ENCODE data around the gene LOC101059915.

Gene LOC101059915

DNA sequence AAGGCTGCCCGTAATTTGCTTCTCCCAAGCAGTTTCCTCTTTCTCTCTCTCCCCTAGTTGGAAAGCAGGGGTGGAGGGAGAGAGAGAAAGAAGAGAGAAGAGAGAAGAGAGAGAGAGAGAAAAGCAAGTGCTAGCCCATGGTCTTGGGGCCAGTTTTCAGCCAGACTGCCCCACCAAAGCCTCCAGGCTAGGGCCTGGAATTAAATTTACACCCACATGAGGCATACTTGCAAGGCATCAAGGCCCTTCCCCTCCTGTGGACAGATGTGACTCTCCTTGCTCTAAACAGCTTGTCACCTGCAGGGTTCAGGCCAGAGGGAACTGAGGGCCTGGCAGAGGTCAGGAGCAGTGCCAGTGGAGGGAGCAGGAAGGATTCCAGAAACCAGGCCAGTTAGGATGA lies 47.4 kb upstream of the LOC101059915 start:
- no peaks in the 10 kb centered on the region for H3K27me3 Mint-ChIP-seq (ENCODE audit: low read depth)
- peaks cover 6% of the 10 kb centered on the region for H3K36me3 Mint-ChIP-seq (ENCODE audit: low read depth)
- H3K4me1 Mint-ChIP-seq (ENCODE audit: low read depth): peaks cover 7% of the 10 kb centered on the region
- H3K9me3 Mint-ChIP-seq (ENCODE audit: low read depth): no peaks in the 10 kb centered on the region
- TF ChIP-seq, protein P1, sequence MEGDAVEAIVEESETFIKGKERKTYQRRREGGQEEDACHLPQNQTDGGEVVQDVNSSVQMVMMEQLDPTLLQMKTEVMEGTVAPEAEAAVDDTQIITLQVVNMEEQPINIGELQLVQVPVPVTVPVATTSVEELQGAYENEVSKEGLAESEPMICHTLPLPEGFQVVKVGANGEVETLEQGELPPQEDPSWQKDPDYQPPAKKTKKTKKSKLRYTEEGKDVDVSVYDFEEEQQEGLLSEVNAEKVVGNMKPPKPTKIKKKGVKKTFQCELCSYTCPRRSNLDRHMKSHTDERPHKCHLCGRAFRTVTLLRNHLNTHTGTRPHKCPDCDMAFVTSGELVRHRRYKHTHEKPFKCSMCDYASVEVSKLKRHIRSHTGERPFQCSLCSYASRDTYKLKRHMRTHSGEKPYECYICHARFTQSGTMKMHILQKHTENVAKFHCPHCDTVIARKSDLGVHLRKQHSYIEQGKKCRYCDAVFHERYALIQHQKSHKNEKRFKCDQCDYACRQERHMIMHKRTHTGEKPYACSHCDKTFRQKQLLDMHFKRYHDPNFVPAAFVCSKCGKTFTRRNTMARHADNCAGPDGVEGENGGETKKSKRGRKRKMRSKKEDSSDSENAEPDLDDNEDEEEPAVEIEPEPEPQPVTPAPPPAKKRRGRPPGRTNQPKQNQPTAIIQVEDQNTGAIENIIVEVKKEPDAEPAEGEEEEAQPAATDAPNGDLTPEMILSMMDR (IDR thresholded peaks at IDR 0.05): no peak
- H3K4me3 Mint-ChIP-seq (ENCODE audit: unreplicated experiment): no peak overlapping the region
- no peak for DNase-seq (ENCODE audit: low spot score)
- H3K27ac Mint-ChIP-seq (ENCODE audit: unreplicated experiment): no peak overlapping the region

DNA sequence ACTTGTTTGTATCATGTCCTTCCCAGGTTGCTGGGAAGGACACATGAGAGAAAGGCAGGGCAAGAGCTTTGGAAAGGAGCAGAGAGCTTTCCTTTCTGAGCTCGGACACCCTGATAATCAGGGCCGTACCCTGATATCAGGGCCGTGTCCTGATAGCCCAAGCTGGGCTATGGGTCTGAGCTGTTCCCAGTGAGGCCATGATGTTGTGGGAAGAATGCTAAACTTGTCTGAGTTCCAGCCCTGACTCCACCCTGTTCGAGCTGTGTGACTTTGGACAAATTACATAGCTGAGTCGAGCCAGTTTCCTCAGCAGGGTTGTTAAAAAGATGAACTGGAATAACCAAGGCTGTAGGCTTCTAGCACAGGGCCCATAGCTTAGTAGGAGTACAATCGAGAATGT lies 45.7 kb upstream of the LOC101059915 start:
- TF ChIP-seq, protein P1 (IDR thresholded peaks at IDR 0.05): no peak
- H3K27ac Mint-ChIP-seq (ENCODE audit: unreplicated experiment): peak overlapping the region; percentile 74

GRCh38 chrX:71622032-71622575 lies 45.2 kb upstream of the LOC101059915 start:
- Mint-ChIP-seq H3K9me3 (ENCODE audit: low read depth) (no peaks in the 10 kb centered on the region), H3K27me3 (ENCODE audit: low read depth) (no peaks in the 10 kb centered on the region)
- TF ChIP-seq, protein P1 (IDR thresholded peaks at IDR 0.05): no peak

More for the DNA sequence above, 45.7 kb upstream of the LOC101059915 start:
- DNase-seq (ENCODE audit: low spot score): no peak
- Mint-ChIP-seq H3K9me3 (ENCODE audit: low read depth) (no peaks in the 10 kb centered on the region), H3K36me3 (ENCODE audit: low read depth) (peaks cover 2% of the 10 kb centered on the region), H3K27me3 (ENCODE audit: low read depth) (no peaks in the 10 kb centered on the region), H3K4me3 (ENCODE audit: unreplicated experiment) (no peak overlapping the region), H3K4me1 (ENCODE audit: low read depth) (peaks cover 7% of the 10 kb centered on the region)

GRCh38 chrX:71622576-71623450 lies 44.5 kb upstream of the LOC101059915 start:
- TF ChIP-seq, protein P1 (IDR thresholded peaks at IDR 0.05): peak; percentile 44
- Mint-ChIP-seq H3K36me3 (ENCODE audit: low read depth) (no peaks in the 10 kb centered on the region), H3K4me1 (ENCODE audit: low read depth) (peaks cover 7% of the 10 kb centered on the region), H3K4me3 (ENCODE audit: unreplicated experiment) (no peak overlapping the region), H3K27ac (ENCODE audit: unreplicated experiment) (peak overlapping the region; percentile 74), H3K9me3 (ENCODE audit: low read depth) (no peaks in the 10 kb centered on the region), H3K27me3 (ENCODE audit: low read depth) (no peaks in the 10 kb centered on the region)
- DNase-seq (ENCODE audit: low spot score): no peak

More at GRCh38 chrX:71622032-71622575, 45.2 kb upstream of the LOC101059915 start:
- no peak overlapping the region for H3K4me3 Mint-ChIP-seq (ENCODE audit: unreplicated experiment)
- DNase-seq (ENCODE audit: low spot score): no peak
- peaks cover 7% of the 10 kb centered on the region for H3K4me1 Mint-ChIP-seq (ENCODE audit: low read depth)
- H3K36me3 Mint-ChIP-seq (ENCODE audit: low read depth): peaks cover 2% of the 10 kb centered on the region
- peak overlapping the region; percentile 74 for H3K27ac Mint-ChIP-seq (ENCODE audit: unreplicated experiment)

DNA sequence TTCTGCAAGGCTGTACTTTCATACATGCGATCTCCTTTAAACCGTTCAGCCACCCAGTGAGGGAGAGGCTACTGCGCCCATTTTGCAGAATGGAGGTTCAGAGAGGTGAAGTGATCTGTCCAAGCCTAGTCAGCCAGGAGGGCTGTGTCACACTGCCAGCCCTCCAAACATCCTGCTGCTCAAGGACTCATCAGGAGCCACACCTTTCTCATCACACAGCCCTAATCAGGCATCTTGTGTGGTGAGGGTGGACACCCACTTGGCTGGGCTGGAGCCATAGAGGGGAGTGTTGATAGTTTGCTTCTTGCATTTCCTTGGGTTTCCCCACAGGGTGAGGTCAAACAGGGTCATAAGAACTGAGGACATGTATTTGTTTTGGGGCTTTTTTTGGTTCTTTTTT lies 43.6 kb upstream of the LOC101059915 start:
- no peak overlapping the region for H3K4me3 Mint-ChIP-seq (ENCODE audit: unreplicated experiment)
- H3K9me3 Mint-ChIP-seq (ENCODE audit: low read depth): peaks cover under 1% of the 10 kb centered on the region
- no peaks in the 10 kb centered on the region for H3K27me3 Mint-ChIP-seq (ENCODE audit: low read depth)
- TF ChIP-seq, protein P1 (IDR thresholded peaks at IDR 0.05): no peak
- no peaks in the 10 kb centered on the region for H3K36me3 Mint-ChIP-seq (ENCODE audit: low read depth)
- H3K4me1 Mint-ChIP-seq (ENCODE audit: low read depth): peaks cover 7% of the 10 kb centered on the region
- no peak for DNase-seq (ENCODE audit: low spot score)
- H3K27ac Mint-ChIP-seq (ENCODE audit: unreplicated experiment): no peak overlapping the region
